Measurements from ENCODE around the gene NEK7.

The NEK7 gene

DNA sequence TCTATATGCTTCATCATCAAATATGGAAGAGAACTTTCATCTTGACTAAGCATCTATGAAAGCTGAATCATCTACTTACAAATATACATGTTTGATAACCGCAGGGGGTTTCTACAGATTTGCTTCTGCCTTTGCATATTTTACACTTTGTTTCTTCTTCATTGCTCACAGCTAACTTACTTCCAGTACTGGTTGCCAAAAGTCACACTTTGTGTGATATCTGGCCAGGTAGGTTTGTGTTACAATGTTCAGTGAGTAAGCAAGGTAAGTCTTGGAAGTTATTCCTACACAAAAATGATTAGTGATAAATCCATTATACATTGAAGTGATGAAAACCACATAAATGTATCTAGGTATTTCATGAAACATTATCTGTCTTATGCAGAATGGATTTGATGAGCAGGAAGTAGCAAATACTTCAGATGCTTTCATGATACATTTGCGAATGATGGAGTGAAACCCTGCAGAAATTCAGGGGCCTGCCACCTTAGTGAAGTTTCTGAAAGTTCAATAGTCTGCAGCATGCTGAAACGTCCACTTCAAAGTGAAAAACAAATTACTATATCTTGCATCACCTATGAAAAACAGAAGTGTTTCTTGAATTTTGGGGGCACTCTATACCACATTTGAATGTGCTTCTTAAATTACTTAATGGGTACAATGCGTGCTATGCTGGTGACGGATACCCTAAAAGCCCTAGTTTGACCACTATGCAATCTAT, 196.3 kb downstream of the NEK7 start:
- no peak for DNase-seq (ENCODE audit: low spot score)

DNA sequence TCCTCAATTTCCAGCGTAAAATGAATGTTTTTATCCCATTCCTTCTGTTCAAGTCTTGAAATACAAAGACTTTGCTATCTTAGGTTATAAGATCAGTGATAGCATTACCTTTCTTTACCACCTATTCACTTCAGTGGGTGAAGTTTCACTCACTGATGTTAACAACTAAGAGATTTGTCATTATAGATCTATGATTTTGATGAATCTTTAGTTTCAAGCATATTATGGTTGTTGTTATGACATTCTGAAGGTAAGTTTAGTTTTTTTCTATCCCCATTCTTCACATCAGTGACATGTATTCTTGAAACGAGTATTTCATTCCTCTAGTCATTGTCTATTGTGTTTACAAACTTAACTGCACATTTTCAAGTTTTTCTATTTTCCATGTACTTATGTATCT, 201.1 kb downstream of the NEK7 start:
- DNase-seq (ENCODE audit: low spot score) = no peak

DNA sequence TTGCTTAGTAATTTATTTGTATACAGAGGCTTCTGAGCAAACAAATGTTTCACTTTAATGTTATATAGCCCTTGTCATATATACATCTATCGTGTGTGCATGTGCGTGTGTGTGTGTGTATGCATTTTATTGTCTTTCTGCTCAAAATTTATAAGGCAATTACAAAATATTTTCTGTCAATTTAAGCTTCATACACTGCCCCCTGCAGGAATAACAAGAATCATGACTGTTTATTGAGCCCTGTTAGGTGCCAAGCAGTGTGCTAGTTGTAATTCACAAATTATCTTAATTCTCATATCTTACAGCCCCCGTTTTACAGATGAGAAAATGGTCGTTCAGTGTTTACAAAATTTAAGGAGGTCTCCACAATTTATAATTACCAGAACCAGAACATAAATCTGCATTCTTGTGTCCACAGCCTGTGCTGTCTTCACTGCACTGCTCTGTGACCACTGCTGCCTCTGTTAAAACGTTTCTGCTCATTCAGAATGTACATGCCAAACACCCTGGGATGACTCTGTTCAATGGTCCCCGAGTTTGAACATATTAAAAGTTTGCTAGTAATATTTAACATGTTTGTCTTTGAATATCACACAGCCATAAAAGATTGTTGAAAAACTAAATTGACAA, 202.3 kb downstream of the NEK7 start:
- peak; percentile 5 for DNase-seq (ENCODE audit: low spot score)

DNA sequence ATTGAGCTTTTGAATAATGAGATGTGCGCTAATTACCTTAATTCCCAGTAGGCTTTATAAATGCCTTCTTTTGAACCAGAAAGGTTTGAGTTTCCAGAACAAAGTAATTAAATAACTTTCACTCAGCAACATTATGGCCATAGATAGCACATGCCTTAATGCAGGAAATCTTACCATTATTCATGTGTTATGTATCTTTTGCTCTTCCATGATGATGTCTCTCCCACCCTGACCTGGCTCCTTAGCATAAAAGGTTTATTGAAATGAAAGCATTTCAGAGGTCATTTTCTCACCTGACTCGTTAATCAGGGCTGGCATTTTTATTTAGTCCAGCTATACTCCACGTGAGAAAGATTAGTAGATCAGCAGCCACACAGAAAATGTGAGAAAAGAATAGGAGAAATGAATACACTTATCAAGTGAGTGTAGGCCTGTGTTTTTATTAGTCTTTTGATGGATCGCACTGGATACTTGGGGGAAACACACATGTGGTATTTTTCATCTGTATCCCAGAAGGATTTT, 203.5 kb downstream of the NEK7 start:
- DNase-seq (ENCODE audit: low spot score) = no peak

DNA sequence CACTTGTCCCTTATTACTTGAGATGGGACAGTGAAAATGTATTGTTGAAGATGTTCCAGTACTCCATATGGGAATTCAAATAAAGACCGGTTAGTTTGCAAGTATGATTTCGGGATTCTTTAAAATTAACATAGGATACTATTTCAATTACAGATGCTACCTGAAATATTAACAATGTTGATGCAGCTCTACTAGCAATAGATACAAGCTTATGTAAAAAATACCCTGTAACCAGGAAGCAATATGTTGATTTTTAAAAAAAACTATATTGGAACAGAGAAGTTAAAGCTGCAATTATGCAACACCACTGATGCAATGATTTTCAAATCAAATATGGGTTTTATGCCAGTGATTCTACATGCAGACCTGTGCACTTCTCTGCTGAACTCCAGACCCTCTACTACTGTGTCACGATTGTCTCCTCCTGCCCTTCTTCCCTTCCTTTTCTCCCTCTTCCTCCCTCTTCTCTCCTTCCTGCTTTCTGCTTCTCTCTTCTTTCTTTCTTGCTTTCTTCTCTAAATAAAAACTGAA, 204.5 kb downstream of the NEK7 start:
- no peak for DNase-seq (ENCODE audit: low spot score)

DNA sequence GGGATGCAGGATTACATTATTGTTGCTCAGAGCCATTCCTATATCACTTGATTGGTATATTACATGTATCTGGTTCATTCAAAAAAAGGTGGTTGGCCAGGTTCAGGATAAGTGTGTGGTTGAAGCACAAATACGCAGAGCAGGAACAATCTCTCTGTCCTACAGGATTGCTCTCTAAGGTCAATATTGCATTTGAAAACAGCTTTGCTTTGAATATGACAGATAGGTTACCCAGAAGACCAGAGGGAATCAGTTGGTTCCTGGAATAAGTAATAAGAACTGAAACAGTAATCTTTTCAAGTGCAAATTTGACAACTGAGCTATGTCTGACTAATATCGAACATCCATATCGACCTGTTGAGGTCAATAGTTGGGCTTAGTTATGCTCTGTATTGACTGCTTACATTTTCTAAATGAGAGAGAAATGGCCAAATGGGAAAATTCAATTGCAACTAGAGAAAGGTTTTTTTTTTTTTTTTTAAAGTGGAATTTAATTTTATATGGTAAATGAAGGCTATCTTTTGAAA, 206.9 kb downstream of the NEK7 start:
- no peak for DNase-seq (ENCODE audit: low spot score)

DNA sequence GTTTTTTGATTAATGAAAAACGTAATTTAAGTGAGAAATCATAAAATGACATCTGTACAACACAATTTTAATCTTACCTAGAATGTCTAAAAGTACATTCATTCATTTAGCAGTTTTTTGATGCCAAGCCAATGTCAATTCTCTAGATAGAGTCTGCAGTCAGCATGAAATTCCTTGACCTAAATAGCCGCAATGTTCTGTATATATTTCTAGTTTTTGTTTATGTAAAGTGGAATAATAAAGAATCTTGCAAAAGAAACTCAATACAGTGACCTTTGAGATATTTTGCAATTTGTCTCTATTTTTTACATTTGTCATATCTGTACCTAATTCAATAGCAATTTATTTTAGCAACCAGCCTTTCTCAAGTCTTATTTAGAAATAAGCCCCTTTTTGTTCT, 207.7 kb downstream of the NEK7 start:
- no peak for DNase-seq (ENCODE audit: low spot score)

DNA sequence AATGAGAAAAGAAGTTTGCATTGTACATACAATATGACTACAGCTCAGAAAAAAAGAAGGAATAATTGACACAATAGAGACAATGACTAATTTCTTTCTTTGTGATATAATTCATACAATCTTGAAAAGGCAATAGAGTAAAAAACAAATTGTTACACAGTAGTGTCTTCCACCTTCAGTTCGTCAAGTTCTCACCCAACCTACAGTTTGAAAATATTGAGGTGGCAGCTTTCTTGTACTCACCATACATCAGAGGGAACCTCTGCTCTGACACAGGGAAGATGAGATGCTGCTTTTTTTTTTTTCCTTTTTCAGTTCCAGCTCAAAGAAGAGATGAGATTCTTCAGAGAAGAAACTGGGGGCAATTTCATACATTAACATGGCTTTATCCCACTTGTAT, 210.5 kb downstream of the NEK7 start:
- DNase-seq (ENCODE audit: low spot score) = no peak

DNA sequence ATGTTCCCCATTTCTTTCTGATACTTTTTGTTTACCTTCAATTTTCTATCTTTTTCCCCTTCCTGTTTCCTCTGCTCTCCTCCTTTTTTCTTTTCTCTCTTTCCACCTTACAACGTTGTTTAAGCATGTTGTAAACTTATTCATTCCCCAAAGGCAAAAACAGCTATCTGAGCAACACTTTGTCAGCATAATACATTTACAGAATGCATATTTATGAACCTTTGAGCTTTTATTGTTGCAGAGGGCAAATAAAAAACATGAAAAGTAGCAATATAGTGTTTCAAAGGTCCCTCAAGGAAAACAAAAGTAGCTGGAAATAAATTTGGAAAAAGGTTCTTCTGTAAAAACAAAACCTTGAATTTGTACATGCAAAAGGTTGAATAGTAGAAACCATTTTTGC, 214.2 kb downstream of the NEK7 start:
- no peak for DNase-seq (ENCODE audit: low spot score)
